ENCODE data around the gene MAP3K7CL. TPM values are rescaled to one million over a fixed set of nuclear protein-coding genes. Genes with fewer than 3 reads are reported as not detected.

MAP3K7CL gene
- total RNA-seq, 1 experiment from 2014 or later: 0.31 TPM

GRCh38 chr21:29212446-29212845 lies 82.0 kb downstream of the MAP3K7CL start:
- TF ChIP-seq, protein P1, sequence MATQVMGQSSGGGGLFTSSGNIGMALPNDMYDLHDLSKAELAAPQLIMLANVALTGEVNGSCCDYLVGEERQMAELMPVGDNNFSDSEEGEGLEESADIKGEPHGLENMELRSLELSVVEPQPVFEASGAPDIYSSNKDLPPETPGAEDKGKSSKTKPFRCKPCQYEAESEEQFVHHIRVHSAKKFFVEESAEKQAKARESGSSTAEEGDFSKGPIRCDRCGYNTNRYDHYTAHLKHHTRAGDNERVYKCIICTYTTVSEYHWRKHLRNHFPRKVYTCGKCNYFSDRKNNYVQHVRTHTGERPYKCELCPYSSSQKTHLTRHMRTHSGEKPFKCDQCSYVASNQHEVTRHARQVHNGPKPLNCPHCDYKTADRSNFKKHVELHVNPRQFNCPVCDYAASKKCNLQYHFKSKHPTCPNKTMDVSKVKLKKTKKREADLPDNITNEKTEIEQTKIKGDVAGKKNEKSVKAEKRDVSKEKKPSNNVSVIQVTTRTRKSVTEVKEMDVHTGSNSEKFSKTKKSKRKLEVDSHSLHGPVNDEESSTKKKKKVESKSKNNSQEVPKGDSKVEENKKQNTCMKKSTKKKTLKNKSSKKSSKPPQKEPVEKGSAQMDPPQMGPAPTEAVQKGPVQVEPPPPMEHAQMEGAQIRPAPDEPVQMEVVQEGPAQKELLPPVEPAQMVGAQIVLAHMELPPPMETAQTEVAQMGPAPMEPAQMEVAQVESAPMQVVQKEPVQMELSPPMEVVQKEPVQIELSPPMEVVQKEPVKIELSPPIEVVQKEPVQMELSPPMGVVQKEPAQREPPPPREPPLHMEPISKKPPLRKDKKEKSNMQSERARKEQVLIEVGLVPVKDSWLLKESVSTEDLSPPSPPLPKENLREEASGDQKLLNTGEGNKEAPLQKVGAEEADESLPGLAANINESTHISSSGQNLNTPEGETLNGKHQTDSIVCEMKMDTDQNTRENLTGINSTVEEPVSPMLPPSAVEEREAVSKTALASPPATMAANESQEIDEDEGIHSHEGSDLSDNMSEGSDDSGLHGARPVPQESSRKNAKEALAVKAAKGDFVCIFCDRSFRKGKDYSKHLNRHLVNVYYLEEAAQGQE (IDR thresholded peaks at IDR 0.05; ENCODE audit: insufficient read depth in 1 of 2, low read depth in 2 of 2, low read length in 1 of 2): no peak
- no peak for TF ChIP-seq CTCF (IDR thresholded peaks at IDR 0.05)
- no peak for TF ChIP-seq SIN3A (IDR thresholded peaks at IDR 0.05; ENCODE audit: borderline replicate concordance, insufficient read depth, low read depth, low read length)
- no peak for TF ChIP-seq POLR2AphosphoS5 (IDR thresholded peaks at IDR 0.05; ENCODE audit: low read depth, low read length)
- TF ChIP-seq TCF7L2 (IDR thresholded peaks at IDR 0.05; ENCODE audit: low read depth, low read length): no peak
- no peaks in the 10 kb centered on the region for H3K27me3 ChIP-seq (ENCODE audit: control insufficient read depth, insufficient read depth, low read length)
- ChIA-PET CTCF (no interaction called here), POLR2A (no interaction called here)
- no peaks in the 10 kb centered on the region for H3K4me1 ChIP-seq (ENCODE audit: control insufficient read depth, insufficient read depth, low read length)
- no TSS peak for BruUV-seq (replicated peaks)
- DNase-seq (ENCODE audit: low read depth, low spot score) (no peak), ATAC-seq (no peak)
- intact Hi-C loops (cut with micrococcal nuclease; ENCODE audit: unreplicated experiment): no loop called here
- no peak overlapping the region for H3K27ac ChIP-seq (ENCODE audit: low read length)
- in situ Hi-C loops (cut with HindIII; ENCODE audit: low pct_unique_long_range_greater_than_20kb, low sequenced_read_pairs): no loop called here
- H3K9me3 ChIP-seq (ENCODE audit: control insufficient read depth, insufficient read depth, low read depth, low read length): no peaks in the 10 kb centered on the region
- H3K4me3 ChIP-seq (ENCODE audit: low read depth in 2 of 2, low read length in 2 of 2): no peak overlapping the region
- H3K36me3 ChIP-seq (ENCODE audit: control insufficient read depth, insufficient read depth, low read length): no peaks in the 10 kb centered on the region

DNA sequence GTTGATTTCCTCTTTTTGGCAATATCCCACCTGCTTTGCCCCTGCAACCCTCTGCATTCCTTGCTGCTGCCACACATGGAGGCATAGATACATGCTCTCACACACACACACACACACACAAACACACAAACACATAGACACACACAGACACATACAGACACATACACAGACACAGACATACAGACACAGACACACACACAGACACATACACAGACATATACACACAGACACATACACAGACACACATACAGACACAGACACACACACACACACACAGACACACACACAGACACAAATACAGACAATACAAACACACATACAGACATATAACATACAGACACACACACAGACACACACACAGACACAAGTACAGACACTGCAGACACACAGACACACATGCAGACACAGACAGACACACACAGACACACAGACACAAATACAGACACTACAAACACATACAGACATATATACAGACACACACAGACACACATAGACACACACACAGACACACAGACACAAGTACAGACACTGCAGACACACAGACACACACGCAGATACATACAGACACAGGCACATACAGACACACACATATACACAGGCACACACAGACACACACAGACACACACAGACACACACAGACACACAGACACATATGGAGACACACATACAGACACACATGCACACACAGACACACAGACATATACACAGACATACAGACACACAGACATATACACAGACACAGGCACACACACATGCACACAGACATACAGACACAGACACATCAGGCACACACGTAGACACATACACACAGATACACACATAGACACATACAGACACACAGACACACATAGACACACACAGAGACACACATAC lies 83.3 kb downstream of the MAP3K7CL start:
- Histone ChIP-seq H3K36me3 (ENCODE audit: control insufficient read depth, insufficient read depth, low read length) (no peaks in the 10 kb centered on the region), H3K27me3 (ENCODE audit: control insufficient read depth, insufficient read depth, low read length) (no peaks in the 10 kb centered on the region), H3K27ac (ENCODE audit: low read length) (no peak overlapping the region), H3K4me3 (ENCODE audit: low read depth in 2 of 2, low read length in 2 of 2) (no peak overlapping the region), H3K4me1 (ENCODE audit: control insufficient read depth, insufficient read depth, low read length) (no peaks in the 10 kb centered on the region), H3K9me3 (ENCODE audit: control insufficient read depth, insufficient read depth, low read depth, low read length) (no peaks in the 10 kb centered on the region)
- DNase-seq (ENCODE audit: low read depth, low spot score) (no peak), ATAC-seq (no peak)
- TF ChIP-seq CTCF (IDR thresholded peaks at IDR 0.05) (no peak), SIN3A (IDR thresholded peaks at IDR 0.05; ENCODE audit: borderline replicate concordance, insufficient read depth, low read depth, low read length) (no peak), TCF7L2 (IDR thresholded peaks at IDR 0.05; ENCODE audit: low read depth, low read length) (no peak), POLR2AphosphoS5 (IDR thresholded peaks at IDR 0.05; ENCODE audit: low read depth, low read length) (no peak)
- TF ChIP-seq, protein P1 (IDR thresholded peaks at IDR 0.05; ENCODE audit: insufficient read depth in 1 of 2, low read depth in 2 of 2, low read length in 1 of 2): no peak
- in situ Hi-C loops (cut with HindIII; ENCODE audit: low pct_unique_long_range_greater_than_20kb, low sequenced_read_pairs) (no loop called here), intact Hi-C loops (cut with micrococcal nuclease; ENCODE audit: unreplicated experiment) (no loop called here)
- ChIA-PET POLR2A (no interaction called here), CTCF (no interaction called here)
- no TSS peak for BruUV-seq (replicated peaks)

All from Panc1 (cell line).